UCSD-AML1 (cell line): ENCODE measurements around the gene LRP6.
"Not testable (repeated sequence)": the region's sequence is repeated elsewhere in the genome, so short reads cannot be mapped to it uniquely, and the experiment has no call there.

Source experiments
- DNase-seq: peaks from one replicate; lab custom pipeline; 2025; ENCODE audit not compliant: unreplicated experiment; lab: John Stamatoyannopoulos, UW

Gene LRP6

DNA sequence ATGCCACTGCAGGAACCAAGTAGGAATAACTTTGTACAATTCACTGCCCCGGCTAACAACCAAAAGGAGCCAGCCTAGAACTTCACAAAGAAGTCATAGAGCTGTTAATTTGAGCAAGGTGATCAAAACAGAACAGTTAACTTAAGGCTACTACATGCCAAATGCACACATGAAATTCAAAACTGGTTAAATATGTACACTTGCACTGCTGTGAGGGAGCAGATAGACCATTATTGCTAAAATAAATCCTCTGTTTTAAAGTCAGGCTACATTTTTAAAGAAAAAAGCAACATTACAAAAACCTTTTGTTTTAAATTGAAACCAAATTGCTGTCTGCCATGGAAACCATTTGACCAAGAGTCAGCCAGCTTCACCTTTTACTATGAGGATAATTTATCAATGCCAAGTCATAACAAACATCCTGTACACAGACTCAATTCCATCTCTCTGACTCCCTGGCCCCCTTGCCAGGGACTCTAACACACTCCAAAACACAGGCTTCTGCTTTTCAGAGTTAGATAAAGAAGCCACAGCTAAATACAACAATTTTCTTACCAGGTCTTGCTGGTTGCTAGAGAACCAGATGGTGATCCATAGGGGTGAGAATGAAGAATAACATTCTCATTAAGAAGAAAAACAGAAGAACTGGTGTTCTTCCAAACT, 84.0 kb downstream of the LRP6 start:
- DNase-seq: no peak

DNA sequence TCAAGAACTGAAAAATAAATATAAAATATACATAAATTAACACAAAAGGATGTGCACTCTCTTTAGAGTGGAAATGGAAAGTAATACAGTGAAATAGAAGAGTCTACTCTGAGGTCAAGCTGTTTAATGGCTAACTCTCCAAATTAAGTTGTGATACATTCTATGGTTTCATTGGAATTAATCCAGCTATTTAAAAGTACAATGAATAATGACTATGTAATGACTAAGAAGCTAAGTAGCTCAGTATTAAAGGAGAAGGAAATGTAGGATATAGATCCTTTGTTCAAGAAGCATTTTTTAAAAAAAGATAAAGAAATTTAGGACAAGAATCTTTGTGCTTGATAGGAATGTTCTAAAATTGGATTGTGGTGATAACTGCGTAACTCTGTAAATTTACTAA, 85.3 kb downstream of the LRP6 start:
- no peak for DNase-seq

DNA sequence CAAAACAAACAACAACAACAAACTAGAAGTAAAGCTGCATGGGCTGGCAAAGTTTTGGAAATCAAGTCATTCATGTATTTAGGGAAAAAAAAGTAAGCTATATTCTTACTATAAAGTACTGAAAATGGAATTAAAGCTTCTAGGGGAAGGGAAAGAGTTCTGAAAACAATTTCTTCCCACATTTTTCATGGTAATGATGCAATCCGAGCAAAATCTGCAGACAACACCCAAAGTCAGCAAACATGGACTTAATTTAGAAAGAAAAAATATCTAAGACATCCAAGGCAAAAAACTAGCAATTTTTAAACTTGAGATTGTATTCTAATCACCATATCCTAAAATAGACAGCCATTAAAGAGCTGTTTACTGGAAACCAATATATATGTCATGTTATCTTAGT, 86.3 kb downstream of the LRP6 start:
- no peak for DNase-seq

DNA sequence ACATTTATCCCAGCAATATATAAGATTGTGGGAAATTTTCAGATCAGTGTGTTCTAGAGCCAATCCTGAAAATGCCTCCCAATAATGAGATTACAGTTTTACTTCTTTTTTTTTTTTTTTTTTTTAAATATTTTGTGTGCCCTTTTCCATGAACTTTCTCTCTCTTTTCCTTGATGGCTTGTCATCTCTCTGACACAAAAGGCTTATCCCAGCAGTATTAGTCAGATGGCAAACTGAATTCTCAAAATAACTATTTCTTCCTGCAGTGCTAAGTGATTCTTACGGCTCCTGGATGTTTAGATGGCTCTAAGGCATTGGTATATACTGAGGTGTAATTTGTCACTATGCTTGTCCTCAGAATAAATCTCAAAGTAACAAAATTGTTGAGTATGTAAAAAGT, 86.7 kb downstream of the LRP6 start:
- DNase-seq: no peak

DNA sequence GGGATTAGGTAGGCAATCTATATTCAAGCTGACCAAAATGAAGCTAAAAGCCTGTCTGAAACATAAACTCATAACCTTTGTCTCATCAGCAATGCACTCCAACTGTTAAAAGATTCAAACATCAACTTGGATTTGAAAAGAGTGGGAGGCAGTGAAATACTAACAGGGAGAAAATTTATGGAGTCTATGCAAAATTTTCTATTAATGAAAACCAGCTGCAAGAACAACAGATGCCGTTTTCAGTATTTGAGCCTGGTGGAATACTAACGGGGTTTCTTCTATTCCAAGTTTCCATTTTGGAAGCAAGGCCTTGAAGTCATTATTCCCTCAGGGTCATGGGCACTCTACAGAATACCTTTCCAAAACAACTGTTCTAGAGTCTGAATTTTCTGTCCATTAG, 88.3 kb downstream of the LRP6 start:
- DNase-seq: no peak

DNA sequence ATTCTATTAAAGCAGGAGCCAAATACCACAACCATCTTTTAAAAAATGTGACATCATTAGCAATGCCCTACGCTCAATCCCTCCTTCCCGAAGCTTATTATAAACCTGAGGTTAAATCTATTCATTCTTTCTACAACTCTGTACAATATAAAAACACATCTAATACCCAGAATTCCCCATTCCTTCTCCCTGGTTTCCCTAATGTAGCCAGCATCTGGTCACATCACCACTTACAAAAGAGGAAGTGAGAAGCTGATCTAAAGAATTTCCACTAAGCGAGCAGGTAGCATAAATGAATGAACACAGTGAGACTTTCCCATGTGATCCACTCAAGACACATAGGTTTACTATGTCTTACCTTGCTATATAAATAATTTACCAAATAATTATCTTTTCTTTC, 90.4 kb downstream of the LRP6 start:
- DNase-seq: no peak

DNA sequence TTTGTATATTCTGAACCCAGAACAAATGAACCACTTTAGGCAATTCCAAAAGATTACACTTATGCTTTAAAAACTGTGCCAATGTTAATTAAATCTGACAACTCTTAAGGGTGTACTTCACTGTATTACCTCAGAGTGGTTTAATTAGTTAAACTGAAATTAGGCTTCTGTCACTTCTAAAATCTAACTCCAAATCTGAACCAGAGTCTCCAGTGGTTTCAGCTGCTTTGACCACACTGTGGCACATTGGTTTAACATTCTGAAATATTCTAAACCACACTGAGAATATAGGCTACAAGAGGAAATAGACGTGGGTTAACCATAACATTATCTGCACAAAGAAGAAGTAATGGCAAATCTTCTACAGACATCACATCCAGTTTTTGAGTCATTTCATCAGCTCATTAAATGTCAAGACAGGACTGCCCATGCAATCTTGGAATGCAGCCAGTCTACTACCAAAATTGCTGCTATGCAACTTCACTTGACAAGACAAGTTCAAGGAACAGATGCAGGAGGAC, 94.8 kb downstream of the LRP6 start:
- no peak for DNase-seq

DNA sequence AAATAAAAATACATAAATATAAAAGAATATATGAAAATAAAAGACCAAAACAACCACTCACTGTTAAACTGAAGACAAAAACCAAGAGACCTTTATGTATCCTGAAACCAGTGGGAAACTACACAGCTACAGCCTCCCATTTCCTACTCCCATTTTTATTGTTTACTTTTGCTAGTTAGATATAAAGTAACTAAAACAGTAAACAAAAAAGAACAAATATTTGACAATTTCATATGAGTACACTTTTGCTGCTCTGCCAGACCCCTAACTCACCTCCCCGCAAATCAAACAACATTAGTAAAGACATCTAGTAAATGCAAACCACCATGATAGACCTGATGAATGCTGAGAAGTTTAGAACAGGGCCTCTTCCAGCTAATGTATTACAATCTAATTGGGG, 99.0 kb downstream of the LRP6 start:
- no peak for DNase-seq

DNA sequence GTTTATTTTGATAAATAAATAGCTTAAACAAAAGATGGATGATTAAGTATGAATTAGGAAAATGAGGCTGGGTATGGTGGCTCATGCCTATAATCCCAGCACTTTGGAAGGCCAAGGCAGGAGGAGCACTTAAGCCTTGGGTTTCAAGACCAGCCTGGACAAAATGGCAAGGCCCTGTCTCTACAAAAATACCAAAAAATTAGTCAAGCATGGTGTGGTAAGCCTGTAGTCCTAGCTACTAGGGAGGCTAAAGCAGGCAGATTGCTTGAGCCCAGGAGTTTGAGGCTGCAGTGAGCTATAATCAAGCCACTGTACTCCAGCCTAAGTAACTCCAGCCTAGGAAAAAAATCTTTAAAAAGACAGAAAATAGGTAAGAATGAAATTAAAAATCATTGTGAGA, 100.1 kb downstream of the LRP6 start:
- DNase-seq: no peak

DNA sequence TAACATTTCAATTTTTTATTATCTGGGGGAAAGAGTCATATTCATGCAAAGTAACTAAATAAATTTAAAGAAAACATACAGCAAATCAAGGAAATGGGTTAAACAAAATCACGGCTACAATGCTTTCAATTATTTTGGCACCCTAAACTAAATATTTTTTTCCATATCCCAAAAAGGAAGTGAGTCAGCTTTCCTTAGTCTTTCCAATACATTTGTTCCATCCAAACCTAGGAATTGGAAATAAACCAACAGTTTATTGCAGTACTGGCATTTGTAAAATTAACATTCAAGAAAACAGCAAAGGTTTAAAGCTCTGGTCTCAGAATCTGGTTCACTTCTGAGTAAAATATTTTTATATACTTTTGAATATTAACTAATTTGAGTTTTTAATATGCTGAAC, 106.9 kb downstream of the LRP6 start:
- DNase-seq: no peak

DNA sequence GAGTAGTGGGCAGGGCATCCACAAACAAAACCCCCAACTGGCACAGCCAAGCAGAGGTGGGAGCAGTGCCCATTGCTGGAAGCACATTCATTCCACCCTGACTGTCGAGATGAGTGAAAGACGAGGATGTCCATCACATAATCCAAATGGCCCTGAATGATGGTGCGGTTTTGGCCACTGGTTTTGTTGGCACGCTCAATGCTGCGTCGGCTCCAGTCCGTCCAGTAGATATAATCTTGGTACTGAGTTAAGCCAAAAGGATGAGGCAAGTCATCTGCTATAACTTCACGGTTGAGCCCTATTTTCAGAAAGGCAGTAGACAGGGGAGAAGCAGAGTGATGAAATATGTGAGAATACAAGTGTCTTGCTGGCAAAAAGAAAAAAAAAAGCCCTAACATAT, 108.0 kb downstream of the LRP6 start:
- no peak for DNase-seq

DNA sequence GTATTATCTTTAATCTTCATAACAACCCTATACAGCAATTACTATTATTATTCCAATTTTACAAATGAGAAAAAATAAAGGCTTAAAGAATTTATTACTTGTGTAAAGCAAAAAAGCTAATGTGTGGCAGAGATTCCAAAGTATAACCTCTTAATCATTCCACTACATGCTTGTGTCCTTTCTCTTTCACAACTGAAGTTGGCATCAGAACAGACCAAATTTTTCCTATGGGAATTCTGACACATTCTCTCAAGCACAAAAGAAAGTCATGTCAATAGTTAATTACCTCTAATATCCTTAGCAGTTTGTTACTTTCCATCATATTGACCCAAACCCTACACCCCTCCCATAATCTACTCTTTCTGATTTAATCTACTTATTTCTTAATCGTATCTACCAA, 109.4 kb downstream of the LRP6 start:
- no peak for DNase-seq

DNA sequence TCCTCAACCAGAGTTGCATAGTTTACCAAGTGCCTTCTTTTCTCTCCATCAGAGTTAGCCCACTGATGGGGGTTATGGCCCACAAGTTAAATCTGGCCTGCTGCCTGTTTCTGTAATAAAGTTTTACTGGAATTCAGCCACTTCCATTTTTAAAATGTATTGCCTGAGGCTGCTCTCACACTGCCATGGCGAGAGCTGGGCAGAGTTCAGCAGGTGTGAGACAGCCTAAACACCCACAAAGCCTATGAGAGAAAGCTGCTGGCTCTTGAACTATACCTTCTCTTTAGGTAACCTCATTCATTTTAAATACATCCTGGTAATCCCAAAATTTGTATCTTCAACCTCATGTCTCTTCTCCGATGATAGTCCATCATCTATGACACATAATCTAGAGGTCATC, 110.0 kb downstream of the LRP6 start:
- no peak for DNase-seq

DNA sequence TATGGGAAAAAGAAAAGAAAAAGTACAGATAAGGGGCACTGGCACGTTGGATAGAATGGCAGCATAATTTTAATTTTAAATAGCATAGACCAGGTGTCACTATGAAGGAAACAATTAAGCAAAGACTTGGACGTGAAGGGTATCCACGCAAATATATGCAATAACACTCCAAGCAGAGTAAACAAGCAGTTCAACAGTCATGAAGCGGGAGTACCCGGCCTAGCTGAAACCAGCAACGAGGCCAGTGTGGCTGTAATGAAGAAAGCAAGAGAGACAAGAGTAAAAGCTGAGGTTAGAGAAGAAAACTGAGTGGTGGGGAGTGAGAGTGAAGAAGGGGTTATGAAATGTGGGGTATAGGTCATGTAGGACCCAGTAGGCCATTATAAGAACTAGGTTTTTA, 110.7 kb downstream of the LRP6 start:
- DNase-seq: no peak

DNA sequence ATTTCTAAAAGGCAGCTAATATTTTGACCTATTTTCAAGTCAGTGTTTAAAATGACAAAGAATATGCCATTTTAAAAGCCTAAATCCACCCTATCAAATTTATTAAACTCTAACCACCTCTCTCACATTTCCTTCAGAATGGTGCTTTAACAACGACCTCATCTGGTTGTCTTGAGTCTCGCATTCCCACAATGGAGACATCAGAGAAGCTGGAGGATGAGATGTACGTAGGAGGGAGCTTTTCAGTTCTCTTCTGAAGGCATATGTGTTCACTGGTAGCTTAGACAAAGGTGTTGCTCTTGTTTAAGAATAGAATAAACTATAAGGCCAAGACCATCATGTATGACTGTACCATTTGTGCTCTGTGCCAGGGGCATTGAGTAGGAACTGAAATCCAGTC, 113.2 kb downstream of the LRP6 start:
- no peak for DNase-seq

DNA sequence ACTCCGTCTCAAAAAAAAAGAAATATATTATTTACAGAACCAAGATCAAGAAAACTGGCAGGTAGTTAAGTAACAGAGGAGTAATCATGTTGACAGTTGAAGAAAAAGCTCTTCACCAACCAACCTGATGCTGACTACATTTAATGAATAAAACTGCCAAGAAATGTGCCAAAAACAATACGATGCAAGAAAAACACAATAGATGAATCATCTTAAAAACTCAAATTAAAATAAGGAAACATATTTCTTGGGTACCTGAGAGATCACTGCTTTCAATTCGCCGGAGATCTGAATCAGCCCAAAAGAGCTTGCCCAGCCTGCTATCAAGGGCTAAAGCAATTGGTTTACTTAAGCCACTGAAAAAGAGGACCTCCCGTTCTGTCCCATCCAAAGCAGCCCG, 119.7 kb downstream of the LRP6 start:
- DNase-seq: no peak

DNA sequence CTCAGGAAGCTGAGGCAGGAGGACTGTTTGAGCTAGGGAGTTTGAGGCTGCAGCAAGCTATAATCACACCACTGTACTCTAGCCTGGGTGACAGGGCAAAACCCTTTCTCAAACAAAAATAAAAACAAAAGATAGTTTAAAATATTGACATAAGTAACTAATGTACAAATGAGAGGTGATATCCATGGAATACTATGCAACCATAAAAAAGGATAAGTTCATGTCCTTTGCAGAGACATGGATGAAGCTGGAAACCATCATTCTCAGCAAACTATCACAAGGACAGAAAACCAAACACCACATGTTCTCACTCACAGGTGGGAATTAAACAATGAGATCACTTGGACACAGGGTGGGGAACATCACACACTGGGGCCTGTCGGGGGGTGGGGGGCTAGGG, 122.3 kb downstream of the LRP6 start:
- not testable (repeated sequence) for DNase-seq

DNA sequence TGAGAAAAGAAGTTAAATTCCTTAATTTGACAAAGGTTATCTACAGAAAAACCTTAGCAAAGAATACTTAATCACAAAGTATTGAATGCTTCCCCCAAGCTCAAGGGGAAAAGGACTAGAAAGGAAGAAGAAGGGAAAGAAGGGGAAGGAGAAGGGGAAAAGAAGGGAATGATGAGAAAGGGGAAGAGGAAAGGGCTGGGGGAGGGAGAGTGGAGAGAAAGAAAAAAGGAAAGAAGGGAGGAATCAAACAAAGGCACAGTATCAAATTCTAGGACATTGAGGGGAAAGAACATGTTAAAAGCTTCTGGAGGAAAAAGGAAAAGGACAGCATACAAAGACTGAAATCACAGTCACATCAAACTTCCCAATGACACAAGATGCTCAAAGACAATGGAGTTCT, 125.8 kb downstream of the LRP6 start:
- DNase-seq: no peak

DNA sequence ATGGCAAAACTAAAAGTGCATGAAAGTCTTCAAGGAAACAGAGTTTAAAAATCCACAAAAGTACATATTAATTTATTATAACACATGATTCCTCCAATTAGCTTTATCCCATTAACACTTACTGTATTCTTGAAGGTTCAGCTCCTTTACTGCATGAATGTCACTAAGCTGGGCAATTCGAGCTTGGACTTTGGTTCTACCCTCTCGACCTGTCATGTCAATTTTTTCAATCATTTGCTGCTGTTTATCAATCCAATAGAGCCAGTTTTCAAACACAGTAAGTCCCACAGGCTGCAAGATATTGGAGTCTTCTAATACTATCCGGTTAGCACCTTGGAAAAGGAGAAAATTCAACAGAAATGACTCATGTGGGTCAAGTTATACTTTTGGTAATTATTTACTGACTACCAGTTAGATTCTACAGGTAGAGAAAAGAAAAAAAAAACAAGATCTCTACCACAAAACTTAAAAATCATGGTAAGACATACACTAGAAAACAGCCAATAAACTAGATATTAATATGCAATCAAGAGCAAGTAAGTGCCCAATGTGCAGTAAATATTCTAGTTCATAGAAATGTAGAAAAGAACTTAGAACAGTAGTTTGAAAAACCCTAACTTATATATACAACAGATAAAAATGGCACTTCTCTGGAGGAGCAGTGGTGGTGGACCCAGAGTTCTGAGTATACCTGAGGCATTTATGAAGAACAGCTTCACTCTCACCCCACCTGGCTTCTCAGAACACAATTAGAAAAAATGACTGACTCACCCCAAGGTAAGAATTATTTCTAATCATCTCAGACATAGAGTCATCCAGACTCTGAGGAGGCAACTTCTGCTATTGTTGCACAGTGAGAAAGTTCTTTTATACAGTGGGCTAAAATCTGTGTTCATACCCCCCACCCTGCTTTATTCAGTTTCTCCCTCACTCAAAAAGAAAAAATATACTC, 128.4 kb downstream of the LRP6 start:
- no peak for DNase-seq

DNA sequence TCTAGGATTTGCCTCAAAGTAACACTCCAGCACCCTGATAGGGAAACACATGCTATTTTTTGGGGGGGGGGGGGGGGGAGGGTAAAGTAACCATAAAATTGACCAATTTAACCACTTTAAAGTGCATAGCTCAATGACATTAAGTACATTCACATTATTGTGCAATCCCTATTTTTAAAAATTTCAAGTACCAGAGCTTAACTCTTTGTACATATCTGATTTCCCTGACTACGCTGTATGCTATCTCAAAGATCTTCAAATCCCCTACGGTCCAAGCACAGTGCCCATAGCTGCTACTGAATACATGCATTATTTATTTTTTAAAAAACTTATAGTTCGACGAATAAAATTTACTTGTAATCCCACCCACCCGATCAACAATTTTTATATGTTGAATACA, 133.1 kb downstream of the LRP6 start:
- no peak for DNase-seq

DNA sequence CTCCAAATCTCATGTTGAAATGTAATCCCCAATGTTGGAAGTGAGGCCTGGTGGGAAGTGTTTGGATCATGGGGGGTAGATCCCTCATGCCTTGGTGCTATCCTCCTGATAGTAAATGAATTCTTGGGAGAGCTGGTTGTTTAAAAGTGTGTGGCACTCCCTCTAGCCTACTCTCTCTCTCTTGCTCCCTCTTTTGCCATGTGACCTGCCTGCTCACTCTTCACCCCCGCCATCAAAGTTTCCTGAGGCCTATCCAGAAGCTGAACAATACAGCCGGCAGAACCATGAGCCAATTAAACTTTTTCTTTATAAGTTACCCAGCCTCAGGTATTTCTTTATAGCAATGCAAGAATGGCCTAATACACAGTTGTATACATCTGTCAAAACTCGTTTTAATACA, 133.6 kb downstream of the LRP6 start:
- no peak for DNase-seq

DNA sequence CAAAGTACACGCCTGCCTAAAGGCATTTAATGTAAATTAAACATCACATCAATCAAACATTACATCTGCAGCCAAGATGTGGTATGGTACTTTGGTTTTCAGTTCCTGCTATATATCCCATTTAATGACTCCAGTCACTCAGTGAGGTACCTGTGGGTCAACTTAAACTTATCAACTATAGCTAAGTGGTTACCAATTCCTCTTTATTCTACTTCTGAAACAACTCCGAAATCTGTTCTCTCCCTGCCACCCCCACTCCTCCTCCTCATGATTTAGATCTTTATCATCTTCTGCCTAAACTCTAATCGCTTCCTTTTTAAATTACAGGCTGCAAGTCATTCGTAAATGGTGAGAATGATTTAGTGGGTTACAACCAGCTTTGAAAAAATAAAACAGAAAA, 138.2 kb downstream of the LRP6 start:
- DNase-seq: no peak
